ENCODE results near the gene POLH.

POLH gene

GRCh38 chr6:43608310-43608763 lies 32.4 kb downstream of the POLH start:
- H3K4me3 ChIP-seq (replicated peaks; ENCODE audit: low read depth, low read length): no peak overlapping the region
- peak; percentile 91 for DNase-seq (ENCODE audit: low read depth)
- TF ChIP-seq, protein P1, sequence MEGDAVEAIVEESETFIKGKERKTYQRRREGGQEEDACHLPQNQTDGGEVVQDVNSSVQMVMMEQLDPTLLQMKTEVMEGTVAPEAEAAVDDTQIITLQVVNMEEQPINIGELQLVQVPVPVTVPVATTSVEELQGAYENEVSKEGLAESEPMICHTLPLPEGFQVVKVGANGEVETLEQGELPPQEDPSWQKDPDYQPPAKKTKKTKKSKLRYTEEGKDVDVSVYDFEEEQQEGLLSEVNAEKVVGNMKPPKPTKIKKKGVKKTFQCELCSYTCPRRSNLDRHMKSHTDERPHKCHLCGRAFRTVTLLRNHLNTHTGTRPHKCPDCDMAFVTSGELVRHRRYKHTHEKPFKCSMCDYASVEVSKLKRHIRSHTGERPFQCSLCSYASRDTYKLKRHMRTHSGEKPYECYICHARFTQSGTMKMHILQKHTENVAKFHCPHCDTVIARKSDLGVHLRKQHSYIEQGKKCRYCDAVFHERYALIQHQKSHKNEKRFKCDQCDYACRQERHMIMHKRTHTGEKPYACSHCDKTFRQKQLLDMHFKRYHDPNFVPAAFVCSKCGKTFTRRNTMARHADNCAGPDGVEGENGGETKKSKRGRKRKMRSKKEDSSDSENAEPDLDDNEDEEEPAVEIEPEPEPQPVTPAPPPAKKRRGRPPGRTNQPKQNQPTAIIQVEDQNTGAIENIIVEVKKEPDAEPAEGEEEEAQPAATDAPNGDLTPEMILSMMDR (IDR thresholded peaks at IDR 0.05; ENCODE audit: low read length, missing control alignments): peak; percentile 91

DNA sequence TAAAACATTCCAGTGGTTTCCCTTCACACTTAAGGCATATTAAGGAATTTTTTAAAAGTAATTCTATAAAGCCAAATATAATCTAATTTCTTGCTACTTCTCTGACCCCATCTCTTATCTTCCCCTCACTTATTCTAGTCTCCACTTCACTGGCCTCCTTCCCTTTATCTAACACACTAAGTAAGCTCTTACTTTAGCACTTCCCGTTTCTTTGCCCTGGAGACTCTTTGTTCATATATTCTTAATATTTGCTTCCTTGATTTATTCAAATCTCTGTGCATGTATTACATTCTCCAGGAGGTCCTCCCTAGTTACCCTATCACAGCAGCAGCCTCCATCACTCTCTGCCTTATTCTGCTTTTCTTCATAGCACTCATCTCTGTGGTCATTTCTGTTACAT lies 32.8 kb downstream of the POLH start:
- TF ChIP-seq, protein P1 (IDR thresholded peaks at IDR 0.05; ENCODE audit: low read length, missing control alignments): no peak
- H3K4me3 ChIP-seq (replicated peaks; ENCODE audit: low read depth, low read length): no peak overlapping the region

GRCh38 chr6:43609402-43609801 lies 33.4 kb downstream of the POLH start:
- no peak for DNase-seq (ENCODE audit: low read depth)
- H3K4me3 ChIP-seq (replicated peaks; ENCODE audit: low read depth, low read length): no peak overlapping the region
- TF ChIP-seq, protein P1 (IDR thresholded peaks at IDR 0.05; ENCODE audit: low read length, missing control alignments): no peak

More for the DNA sequence above, 32.8 kb downstream of the POLH start:
- DNase-seq (ENCODE audit: low read depth): no peak

- no peak for DNase-seq (ENCODE audit: low read depth)
- no peak overlapping the region for H3K4me3 ChIP-seq (replicated peaks; ENCODE audit: low read depth, low read length)
- TF ChIP-seq, protein P1 (IDR thresholded peaks at IDR 0.05; ENCODE audit: low read length, missing control alignments): no peak
Measured at GRCh38 chr6:43610431-43610830, 34.4 kb downstream of the POLH start.

DNA sequence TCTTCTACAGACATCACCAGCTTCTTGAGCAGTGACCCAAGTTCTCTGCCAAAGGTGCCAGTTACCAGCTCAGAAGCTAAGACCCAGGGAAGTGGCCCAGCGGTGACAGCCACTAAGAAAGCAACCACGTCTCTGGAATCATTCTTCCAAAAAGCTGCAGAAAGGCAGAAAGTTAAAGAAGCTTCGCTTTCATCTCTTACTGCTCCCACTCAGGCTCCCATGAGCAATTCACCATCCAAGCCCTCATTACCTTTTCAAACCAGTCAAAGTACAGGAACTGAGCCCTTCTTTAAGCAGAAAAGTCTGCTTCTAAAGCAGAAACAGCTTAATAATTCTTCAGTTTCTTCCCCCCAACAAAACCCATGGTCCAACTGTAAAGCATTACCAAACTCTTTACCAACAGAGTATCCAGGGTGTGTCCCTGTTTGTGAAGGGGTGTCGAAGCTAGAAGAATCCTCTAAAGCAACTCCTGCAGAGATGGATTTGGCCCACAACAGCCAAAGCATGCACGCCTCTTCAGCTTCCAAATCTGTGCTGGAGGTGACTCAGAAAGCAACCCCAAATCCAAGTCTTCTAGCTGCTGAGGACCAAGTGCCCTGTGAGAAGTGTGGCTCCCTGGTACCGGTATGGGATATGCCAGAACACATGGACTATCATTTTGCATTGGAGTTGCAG lies 37.9 kb downstream of the POLH start:
- TF ChIP-seq, protein P1 (IDR thresholded peaks at IDR 0.05; ENCODE audit: low read length, missing control alignments): no peak
- no peak overlapping the region for H3K4me3 ChIP-seq (replicated peaks; ENCODE audit: low read depth, low read length)
- no peak for DNase-seq (ENCODE audit: low read depth)

GRCh38 chr6:43614396-43614730 lies 38.4 kb downstream of the POLH start:
- TF ChIP-seq, protein P1 (IDR thresholded peaks at IDR 0.05; ENCODE audit: low read length, missing control alignments): no peak
- no peak for DNase-seq (ENCODE audit: low read depth)
- H3K4me3 ChIP-seq (replicated peaks; ENCODE audit: low read depth, low read length): no peak overlapping the region

Data from fibroblast of pulmonary artery (primary cell).